Stomach (tissue), 4 donors: ENCODE results near the gene OGT.

Experiments
- CTCF ChIP-seq, 7 experiments: fragments of 450-650 bp in 4 of 7; fragments of 200-600 bp in 3 of 7; sonication (generic) in 3 of 7; IDR thresholded peaks; one replicate each; pipeline ENCODE4 v1.5.1; 2016 to 2019; ENCODE audit warnings: antibody characterized with exemption in 7 of 7, control low read depth in 2 of 7, mild to moderate bottlenecking in 1 of 7
- EP300 ChIP-seq: sonication (generic); formaldehyde crosslinking; IDR thresholded peaks from one replicate; pipeline ENCODE4 v1.6.1; 2017; ENCODE audit warnings: antibody characterized with exemption
- POLR2A ChIP-seq, 4 donors: fragments of 450-650 bp; IDR thresholded peaks; one replicate each; pipeline ENCODE4 v1.6.1; 2016; ENCODE audit warnings: antibody characterized with exemption in 4 of 4, control low read depth in 2 of 4, mild to moderate bottlenecking in 1 of 4, moderate library complexity in 1 of 4
- POLR2AphosphoS5 ChIP-seq, 3 donors: sonication (generic); formaldehyde crosslinking; IDR thresholded peaks; one replicate each; pipeline ENCODE4 v1.6.1; 2016; ENCODE audit warnings: antibody characterized with exemption in 3 of 3

GRCh38 chrX:71604796-71605568 lies 72.1 kb downstream of the OGT start:
- TF ChIP-seq CTCF (IDR thresholded peaks at IDR 0.05) (no peak), POLR2A (IDR thresholded peaks at IDR 0.05) (no peak), EP300 (no peak), POLR2AphosphoS5 (IDR thresholded peaks at IDR 0.05) (no peak)
